Stimulated activated CD4-positive, alpha-beta T cell treated with anti-CD3 and anti-CD28 coated beads, Interleukin-2, amount 100 ng/mL, for 48 hours (primary cell): ENCODE results near the gene NFATC2IP.
"Not testable (repeated sequence)": the region's sequence is repeated elsewhere in the genome, so short reads cannot be mapped to it uniquely, and the experiment has no call there.

Experiments
- DNase-seq, 2 donors: peaks; one replicate each; pipeline ENCODE4 v3.0.0-alpha.2; 2020

NFATC2IP gene

DNA sequence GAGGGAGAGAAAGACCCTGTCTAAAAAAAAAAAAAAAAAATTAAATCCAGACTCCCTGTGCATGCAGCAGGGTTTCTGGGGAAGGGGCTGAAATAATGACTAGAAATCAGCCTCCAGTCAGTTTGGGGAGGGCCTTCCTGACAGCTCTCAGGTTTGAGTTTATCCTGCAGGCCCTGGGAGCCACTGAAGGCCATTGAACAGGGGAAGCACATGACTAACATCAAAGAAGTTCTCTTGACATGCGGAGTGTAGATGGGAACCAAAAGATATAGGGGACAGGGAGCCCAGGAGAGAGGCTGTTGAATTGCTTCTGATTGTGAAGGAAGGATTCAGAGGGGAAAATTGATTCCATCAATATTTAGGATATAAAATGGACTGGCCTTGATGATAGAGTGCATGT is 22.9 kb upstream of the NFATC2IP start:
- no peak for DNase-seq

DNA sequence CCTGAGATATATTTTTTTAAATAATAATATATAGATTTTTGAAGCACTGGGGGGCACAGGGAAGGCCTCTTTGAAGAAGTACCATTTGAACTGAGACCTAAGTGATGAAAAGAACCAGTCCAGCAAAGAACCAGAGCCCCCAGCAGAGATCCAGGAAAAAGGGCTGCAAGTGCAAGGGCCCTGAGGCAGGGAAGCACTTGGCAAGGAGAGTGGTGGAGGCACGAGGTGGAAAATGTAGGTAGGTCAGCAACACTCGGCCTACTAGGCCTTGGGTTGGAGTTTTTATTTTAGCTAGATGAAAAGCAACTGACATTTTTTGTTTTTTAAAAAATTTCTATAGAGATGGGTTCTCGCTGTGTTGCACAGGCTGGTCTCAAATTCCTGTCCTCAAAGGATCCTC is 20.5 kb upstream of the NFATC2IP start:
- DNase-seq, result no peak

DNA sequence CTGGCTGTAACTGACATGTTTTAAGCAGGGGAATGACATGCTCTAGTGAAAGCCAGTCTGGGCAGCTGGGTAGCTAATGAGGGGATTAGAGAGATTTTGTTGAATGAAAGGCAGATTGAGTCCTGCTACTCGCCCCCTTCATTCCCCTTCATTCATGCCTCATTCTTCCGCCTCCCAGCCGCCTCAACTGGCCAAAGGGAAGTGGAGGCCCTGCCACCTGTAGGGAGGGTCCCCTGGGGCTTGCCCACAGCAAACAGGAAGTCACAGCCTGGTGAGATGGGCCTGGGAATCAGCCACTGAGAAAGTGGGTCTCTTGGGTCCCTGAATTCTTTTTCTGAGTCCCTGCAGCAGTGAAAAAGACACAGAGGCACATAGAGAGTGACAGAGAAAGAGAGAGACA is 20.1 kb upstream of the NFATC2IP start:
- no peak for DNase-seq

DNA sequence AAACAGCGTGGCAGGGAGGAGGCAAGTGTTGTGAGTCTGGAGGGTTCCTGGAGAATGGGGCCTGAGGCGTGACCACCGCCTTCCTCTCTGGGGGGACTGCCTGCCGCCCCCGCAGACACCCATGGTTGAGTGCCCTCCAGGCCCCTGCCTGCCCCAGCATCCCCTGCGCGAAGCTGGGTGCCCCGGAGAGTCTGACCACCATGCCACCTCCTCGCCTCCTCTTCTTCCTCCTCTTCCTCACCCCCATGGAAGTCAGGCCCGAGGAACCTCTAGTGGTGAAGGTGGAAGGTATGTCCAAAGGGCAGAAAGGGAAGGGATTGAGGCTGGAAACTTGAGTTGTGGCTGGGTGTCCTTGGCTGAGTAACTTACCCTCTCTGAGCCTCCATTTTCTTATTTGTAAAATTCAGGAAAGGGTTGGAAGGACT is 18.9 kb upstream of the NFATC2IP start, which contains the start of gene CD19:
TSS of gene CD19 (plus strand) at position 171 of the 425 bp plus-strand sequence. CDS start at position 201, 30 bp downstream.
- no peak for DNase-seq

DNA sequence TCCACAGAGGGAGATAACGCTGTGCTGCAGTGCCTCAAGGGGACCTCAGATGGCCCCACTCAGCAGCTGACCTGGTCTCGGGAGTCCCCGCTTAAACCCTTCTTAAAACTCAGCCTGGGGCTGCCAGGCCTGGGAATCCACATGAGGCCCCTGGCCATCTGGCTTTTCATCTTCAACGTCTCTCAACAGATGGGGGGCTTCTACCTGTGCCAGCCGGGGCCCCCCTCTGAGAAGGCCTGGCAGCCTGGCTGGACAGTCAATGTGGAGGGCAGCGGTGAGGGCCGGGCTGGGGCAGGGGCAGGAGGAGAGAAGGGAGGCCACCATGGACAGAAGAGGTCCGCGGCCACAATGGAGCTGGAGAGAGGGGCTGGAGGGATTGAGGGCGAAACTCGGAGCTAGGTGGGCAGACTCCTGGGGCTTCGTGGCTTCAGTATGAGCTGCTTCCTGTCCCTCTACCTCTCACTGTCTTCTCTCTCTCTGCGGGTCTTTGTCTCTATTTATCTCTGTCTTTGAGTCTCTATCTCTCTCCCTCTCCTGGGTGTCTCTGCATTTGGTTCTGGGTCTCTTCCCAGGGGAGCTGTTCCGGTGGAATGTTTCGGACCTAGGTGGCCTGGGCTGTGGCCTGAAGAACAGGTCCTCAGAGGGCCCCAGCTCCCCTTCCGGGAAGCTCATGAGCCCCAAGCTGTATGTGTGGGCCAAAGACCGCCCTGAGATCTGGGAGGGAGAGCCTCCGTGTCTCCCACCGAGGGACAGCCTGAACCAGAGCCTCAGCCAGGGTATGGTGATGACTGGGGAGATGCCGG is 18.2 kb upstream of the NFATC2IP start:
- no peak for DNase-seq

DNA sequence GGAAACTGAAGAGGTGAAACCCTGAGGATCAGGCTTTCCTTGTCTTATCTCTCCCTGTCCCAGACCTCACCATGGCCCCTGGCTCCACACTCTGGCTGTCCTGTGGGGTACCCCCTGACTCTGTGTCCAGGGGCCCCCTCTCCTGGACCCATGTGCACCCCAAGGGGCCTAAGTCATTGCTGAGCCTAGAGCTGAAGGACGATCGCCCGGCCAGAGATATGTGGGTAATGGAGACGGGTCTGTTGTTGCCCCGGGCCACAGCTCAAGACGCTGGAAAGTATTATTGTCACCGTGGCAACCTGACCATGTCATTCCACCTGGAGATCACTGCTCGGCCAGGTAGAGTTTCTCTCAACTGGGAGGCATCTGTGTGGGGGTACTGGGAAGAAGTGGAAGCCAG is 17.6 kb upstream of the NFATC2IP start:
- DNase-seq, result no peak

DNA sequence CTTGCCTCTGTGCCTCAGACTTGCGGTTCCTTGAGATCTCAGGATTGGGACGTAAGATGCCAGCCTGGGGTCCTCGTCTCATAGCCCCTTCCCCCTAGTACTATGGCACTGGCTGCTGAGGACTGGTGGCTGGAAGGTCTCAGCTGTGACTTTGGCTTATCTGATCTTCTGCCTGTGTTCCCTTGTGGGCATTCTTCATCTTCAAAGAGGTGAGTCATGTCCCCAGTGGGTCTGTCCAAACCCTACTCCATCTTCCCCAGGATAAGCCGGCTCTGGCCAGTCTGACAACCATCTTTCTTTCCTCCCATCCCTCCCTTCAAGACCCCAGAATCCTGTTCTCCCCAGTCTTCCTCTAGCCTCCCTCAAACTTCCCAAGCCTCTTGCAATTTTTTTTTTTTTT is 15.4 kb upstream of the NFATC2IP start:
- DNase-seq, result no peak

DNA sequence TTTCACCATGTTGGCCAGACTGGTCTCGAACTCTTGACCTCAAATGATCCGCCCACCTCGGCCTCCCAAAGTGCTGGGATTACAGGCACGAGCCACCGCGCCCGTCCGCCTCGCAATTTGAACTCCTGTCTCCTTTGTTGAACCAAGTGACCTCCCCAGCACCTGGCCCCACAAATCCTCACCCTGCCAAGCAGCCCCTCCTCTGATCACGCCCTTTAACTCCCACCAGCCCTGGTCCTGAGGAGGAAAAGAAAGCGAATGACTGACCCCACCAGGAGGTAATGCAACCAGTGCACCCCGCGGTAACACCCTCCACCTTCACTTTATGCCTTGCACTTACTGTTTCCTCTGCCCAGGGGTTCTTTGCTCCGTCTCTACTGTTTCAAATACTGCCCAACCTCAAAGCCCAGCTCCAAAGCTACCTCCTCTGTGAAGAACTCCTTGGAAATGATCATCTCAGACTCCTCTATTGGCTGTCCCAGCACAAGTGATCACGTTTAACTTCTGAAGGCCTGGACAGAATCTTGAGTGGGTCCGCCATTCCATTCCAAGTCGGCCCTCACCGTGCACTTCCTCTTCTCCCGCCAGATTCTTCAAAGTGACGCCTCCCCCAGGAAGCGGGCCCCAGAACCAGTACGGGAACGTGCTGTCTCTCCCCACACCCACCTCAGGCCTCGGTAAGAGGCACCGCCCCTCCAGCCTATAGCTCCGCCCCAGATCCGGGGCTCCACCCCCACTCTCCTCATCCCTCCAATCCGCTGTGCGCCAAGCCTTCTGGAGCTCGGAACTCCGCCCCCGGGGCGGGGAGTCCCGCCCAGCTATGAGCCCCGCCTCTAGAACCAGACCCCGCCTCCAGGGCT is 14.6 kb upstream of the NFATC2IP start:
- peak; percentile 78 to 90 for DNase-seq

DNA sequence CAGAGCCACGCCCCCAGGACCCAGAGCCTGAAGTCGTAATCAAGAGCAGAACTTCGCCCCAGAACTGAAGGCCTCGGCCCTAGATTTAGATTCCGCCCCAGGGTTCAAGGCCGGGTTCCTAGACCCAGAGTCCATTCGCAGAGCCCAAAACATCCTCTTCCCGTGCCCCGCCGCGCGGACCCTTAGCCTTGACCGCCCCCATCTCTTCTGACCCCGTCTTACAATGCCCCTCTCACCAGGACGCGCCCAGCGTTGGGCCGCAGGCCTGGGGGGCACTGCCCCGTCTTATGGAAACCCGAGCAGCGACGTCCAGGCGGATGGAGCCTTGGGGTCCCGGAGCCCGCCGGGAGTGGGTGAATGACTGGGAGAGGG is 14.0 kb upstream of the NFATC2IP start:
- DNase-seq, result no peak

DNA sequence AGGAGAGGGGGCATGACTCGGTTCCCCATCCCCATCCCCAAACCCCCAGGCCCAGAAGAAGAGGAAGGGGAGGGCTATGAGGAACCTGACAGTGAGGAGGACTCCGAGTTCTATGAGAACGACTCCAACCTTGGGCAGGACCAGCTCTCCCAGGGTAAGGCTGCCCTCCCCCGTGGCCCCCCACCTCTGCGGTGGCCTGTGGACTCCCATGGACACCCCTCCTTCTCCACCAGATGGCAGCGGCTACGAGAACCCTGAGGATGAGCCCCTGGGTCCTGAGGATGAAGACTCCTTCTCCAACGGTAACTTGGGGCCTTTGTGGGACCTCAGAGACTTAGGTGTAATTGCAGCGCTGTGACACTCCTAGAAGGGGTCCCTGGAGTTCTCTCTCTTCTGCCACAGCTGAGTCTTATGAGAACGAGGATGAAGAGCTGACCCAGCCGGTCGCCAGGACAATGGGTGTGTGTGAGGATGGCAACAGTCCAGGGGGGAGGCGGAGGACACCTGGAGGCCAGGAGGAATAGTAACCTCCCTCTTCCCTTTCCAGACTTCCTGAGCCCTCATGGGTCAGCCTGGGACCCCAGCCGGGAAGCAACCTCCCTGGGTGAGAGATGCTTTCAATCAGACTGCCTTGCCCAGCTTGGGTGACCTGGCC is 13.4 kb upstream of the NFATC2IP start:
- no peak for DNase-seq

DNA sequence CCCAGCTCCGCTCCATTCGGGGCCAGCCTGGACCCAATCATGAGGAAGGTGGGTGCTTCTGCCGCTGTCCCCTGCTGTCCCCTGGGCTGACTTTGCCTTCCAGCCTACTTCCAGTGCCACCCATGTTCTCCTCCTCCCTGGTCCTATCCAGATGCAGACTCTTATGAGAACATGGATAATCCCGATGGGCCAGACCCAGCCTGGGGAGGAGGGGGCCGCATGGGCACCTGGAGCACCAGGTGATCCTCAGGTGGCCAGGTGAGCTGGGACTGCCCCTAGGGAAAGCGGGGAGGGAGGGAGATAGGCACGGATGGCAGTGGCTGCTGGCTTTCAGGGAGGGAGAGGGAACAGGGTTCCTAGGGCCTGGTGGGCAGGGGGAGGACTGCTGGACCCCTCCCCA is 12.0 kb upstream of the NFATC2IP start:
- DNase-seq, result no peak

DNA sequence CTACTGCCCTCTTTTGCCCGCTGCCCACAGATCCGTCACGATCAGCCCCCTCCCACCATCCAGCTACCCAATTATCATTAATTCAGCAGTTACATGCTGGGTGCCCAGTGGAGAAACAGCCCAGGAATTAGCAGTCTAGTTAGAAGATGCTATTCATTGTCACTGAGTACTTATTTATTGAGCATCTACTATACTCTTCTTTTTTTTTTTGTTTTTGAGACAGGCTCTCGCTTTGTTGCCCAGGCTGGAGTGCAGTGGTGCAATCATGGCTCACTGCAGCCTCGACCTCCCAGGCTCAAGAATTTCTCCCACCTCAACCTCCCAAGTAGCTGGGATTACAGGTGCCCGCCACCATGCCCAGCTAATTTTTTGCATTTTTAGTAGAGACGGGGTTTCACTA is 10.9 kb upstream of the NFATC2IP start:
- DNase-seq, result not testable (repeated sequence)

DNA sequence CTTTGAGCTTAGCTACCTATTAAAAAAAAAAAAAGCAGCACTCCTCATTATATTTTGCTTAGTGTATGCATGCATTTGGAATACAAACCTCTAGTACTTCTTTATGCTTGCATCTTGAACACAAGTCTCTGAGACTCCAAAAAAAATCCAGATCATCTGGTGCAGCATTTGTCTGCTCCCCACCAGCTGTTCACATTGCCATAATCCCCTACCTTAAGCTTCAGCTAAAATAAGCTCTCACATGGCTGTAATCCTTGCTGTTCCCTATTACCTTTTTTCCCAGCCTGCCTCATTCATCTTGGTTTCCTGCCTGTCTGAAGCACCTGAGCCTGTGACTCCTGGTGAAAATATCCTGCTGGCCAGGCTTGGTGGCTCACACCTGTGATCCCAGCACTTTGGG is 7.5 kb upstream of the NFATC2IP start:
- no peak for DNase-seq

DNA sequence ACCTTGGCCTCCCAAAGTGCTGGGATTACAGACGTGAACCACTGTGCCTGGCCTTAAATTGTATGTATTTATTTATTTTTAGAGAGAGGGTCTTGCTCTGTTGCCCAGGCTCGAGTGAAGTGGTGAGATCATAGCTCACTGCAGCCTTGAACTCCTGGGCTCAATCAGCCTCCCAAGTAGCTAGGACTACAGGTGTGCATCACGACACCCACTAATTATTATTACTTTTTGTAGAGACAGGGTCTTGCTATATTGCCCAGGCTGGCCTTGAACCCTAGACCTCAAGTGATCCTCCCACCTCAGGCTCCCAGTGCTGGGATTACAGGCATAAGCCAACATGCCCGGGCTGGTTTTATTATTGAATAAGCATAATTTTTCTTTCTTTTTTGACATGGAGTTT is 4.1 kb upstream of the NFATC2IP start:
- no peak for DNase-seq

DNA sequence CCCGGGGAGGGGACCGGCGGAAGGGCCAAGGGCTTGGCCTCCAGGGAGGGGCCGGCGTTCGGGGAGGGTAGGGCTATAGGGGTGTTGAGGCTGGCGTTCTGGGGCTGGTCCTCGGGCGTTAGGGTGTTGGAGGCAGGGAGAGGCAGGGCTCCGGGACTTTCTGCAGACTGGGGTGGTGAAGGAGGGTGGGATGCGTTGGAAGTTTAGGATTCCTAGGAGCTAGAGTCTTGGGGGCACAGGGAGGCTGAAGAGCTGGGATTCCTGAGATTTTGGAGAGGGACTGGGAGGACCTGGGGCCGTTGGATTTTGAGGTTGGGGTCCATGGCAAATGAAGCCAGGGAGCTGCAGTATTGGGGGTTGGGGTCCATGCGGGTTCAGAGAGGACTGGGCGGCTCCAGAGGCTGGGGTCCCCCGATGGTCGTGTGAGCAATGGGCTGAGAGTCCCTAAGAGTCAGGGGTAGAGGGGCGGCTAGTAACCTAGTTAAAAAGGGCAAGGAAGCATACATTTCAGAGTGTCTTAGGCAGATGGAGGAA is 740 bp downstream of the NFATC2IP start:
- no peak for DNase-seq

DNA sequence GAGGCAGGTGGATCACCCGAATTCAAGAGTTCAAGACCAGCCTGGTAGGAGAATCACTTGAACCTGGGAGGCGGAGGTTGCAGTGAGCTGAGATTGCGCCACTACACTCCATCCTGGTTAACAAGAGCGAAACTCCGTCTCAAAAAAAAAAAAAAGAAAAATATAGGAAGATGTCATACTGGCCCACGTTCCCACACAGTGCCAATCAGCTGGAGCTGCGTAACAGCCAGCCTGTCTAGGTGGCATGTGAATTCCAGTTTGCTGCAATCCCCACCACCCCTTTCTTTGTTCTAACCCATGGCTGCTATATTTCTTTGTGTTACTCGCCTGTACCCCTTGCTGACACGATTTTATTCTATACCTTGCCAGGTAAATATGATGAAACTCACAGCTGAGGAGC is 7.5 kb downstream of the NFATC2IP start:
- DNase-seq, result no peak

DNA sequence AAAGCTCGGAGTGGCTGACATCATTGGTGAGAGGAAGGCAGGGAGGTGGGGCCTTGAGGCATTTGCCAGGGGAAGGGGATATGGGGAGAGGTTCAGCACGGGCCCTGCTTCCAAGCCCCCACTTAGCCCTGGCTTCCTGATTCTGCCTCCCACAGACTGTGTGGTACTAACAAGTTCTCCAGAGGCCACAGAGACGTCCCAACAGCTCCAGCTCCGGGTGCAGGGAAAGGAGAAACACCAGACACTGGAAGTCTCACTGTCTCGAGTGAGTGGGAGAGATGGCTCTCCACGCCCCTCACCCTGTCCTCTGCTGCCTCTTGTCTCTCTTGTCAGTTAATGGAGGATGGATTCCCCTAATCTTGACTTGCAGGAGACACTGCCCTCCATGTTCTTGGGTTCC is 8.1 kb downstream of the NFATC2IP start:
- no peak for DNase-seq

DNA sequence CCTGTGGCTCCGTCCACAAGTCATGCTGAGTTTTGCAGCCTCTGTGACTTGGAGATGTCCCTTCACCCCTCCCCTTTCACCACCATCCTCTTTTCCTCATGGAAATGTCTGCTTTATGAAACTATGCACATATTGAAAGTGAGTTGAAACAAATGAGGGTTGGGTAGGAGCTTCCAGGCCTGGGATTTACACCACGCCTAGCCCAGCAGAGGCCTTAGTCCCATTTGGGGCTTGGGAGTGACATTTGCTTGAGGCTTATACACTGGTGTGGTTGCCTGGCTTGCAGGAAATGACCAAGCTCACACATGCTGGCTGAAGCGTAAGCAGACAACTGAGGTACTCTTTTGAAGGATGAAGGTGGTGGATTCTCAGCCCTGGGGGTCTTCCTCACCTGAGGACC is 13.3 kb downstream of the NFATC2IP start:
- DNase-seq, result no peak

DNA sequence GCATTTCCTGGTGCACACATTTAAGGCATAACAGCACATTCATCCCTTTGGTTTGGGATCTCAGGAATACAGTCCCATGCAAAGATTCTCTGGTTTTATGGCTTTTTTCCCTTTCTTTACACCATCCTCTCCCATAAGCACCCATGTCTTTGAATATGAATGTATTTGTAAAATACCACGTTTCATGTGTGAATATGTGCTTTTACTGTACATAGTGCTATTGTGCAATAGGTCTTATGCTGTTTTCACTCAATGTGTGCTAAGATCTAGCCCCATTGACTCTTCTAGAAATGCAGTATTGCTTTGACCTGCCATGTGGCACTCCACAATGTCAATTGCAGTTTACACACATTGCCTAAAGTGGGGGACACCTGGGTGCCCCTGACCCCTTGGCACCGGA is 13.8 kb downstream of the NFATC2IP start:
- no peak for DNase-seq

DNA sequence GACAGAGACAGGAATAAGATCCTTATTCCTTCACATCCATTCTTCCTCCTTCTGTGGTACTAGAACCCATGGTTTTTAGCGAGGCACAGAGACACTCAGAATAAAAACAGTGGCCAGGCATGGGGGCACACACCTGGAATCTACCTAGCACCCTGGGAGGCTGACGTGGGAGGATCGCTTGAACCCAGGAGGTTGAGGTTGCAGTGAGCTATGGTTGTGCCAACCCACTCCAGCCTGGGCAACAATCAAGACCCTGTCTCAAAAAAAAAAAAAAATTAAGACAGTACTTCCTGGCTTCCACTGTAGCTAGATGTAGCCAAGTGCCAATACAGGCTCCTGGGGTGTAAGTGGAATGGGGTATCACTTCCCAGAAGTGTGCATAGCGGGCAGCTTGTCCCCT is 16.4 kb downstream of the NFATC2IP start:
- no peak for DNase-seq

DNA sequence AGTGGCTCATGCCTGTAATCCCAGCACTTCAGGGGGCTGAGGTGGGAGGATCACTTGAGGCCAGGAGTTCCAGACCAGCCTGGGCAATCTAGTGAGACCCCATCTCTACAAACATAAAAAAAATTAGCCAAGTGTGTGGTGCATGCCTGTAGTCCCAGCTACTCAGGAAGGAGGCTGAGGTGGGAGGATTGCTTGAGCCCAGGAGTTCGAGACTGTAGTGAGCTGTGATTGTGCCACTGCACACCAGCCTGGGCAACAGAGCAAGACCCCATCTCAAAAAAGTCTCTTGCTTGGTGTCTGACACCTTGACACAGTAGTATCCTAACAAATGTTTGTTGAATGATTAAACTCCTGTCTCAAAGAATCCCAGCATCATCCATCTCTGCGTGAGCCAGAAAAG is 19.0 kb downstream of the NFATC2IP start:
- DNase-seq, result not testable (repeated sequence)

DNA sequence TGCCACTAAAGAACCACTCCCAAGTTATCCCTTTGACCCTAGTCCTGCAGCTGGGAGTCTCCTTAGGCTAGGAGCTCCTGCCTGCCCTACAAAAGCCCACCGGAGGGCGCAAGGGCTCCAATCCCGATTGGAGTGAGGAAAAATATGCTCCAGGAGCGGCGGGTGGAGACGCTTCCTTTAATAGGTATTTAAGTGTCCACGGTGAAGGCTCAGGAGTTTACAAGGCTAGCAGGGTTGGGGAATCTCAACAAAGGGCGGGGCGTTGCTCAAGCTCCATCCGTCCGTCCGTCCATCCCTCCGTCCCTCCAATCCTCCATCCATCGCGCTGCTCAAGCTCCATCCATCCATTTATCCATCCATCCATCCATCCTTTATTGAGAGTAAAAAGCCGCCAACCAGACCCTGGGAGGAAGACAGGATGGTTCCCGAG is 23.3 kb downstream of the NFATC2IP start:
- DNase-seq, result peak in 1 of 2 donors; percentile 38

DNA sequence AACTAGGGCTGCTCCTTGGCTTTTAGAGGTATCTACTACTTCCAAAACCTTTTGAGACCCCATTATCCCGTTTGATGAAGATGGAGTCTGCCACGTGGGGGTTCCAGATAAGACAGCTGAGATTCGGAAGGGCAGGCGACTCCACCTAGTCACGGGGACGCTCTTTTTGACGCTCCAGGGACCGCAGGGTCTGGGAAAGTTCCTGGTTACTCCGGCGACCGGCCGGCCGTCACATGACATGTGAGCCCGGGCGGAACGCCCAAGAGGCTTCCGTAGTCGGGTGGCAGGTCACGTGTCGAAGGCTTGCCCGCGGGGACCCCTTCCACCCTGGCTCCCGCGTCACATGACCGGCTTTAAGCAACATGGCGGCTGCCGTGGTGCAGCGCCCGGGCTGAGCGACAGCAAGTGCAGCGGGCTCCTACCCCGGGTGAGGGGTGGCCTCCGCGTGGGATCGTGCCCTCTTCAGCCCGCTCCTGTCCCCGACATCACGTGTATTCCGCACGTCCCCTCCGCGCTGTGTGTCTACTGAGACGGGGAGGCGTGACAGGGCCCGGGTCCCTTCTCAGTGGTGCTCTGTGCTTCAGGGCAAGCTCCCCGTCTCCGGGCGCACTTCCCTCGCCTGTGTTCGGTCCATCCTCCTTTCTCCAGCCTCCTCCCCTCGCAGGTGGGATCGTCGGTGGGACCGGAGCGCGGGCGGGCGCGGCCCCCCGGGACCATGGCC is 23.9 kb downstream of the NFATC2IP start, which contains the start of gene SPNS1:
TSS of gene SPNS1 (plus strand) at position 342 of the 721 bp plus-strand sequence. CDS start at position 716, 374 bp downstream.
- DNase-seq, result peak; percentile 91 to 93
